Stomach (tissue), 9 donors: Measurements from ENCODE around the gene LIN37. TPM values are rescaled to one million over a fixed set of nuclear protein-coding genes. Genes with fewer than 3 reads are reported as not detected.
A peak's percentile ranks its signal among the peaks of the same experiment; 100 is the strongest.

Experiments used
- DNase-seq, 2 donors: peaks; one replicate each; pipeline versions ENCODE4 v3.0.0 to v3.0.0-alpha.2; 2013 to 2019
- H3K27ac ChIP-seq, 5 donors: fragments of 200-600 bp in 4 of 5; sonication (generic) in 4 of 5; one replicate each; pipeline ENCODE4 v1.5.1; 2013 to 2019; ENCODE audit warnings: mild to moderate bottlenecking in 1 of 5, moderate library complexity in 1 of 5
- H3K27me3 ChIP-seq, 3 donors: fragments of 200-600 bp; sonication (generic); one replicate each; pipeline ENCODE4 v1.5.1; 2017 to 2019; ENCODE audit warnings: mixed run types in 1 of 3
- H3K36me3 ChIP-seq, 4 donors: fragments of 200-600 bp; sonication (generic); 1 replicate in 3 of 4; 2 replicates in 1 of 4; pipeline ENCODE4 v1.5.1; 2016 to 2019
- H3K4me1 ChIP-seq, 4 donors: fragments of 200-600 bp; sonication (generic); one replicate each; pipeline ENCODE4 v1.5.1; 2016 to 2019
- H3K4me3 ChIP-seq, 4 donors: fragments of 200-600 bp; sonication (generic) in 3 of 4; one replicate each; pipeline ENCODE4 v1.5.1; 2016 to 2019; ENCODE audit warnings: mild to moderate bottlenecking in 1 of 4
- H3K9me3 ChIP-seq, 4 donors: fragments of 200-600 bp; sonication (generic); one replicate each; pipeline ENCODE4 v1.5.1; 2016 to 2019
- CTCF ChIP-seq, 7 experiments: fragments of 450-650 bp in 4 of 7; fragments of 200-600 bp in 3 of 7; sonication (generic) in 3 of 7; IDR thresholded peaks; one replicate each; pipeline ENCODE4 v1.5.1; 2016 to 2019; ENCODE audit warnings: antibody characterized with exemption in 7 of 7, control low read depth in 2 of 7, mild to moderate bottlenecking in 1 of 7
- EP300 ChIP-seq: sonication (generic); formaldehyde crosslinking; IDR thresholded peaks from one replicate; pipeline ENCODE4 v1.6.1; 2017; ENCODE audit warnings: antibody characterized with exemption
- POLR2A ChIP-seq, 4 donors: fragments of 450-650 bp; IDR thresholded peaks; one replicate each; pipeline ENCODE4 v1.6.1; 2016; ENCODE audit warnings: antibody characterized with exemption in 4 of 4, control low read depth in 2 of 4, mild to moderate bottlenecking in 1 of 4, moderate library complexity in 1 of 4
- POLR2AphosphoS5 ChIP-seq, 3 donors: sonication (generic); formaldehyde crosslinking; IDR thresholded peaks; one replicate each; pipeline ENCODE4 v1.6.1; 2016; ENCODE audit warnings: antibody characterized with exemption in 3 of 3
- WGBS, 5 donors: extraction: QIAGEN DNeasy Blood & Tissue Kit in 3 of 5; methylation state at CpG; one replicate each; pipeline versions ENCODE4 v1.1.5 to v1.1.7; 2013 to 2018; 5-methylcytosine and 5-hydroxymethylcytosine counted together
- intact Hi-C: fragments of 100-400 bp; cut with DNase I; formaldehyde crosslinking; loops from one replicate; pipeline ENCODE4 v1.15.1; 2023; ENCODE audit warnings: low total_unique reads
- polyA plus RNA-seq, 3 donors: library from polyadenylated mRNA; stranded (reverse); fragments of 200-250 nt; gene quantifications; one replicate each; pipeline ENCODE4 v1.2.3, GENCODE V29; 2013
- total RNA-seq, 5 donors: library from RNA; depleted of rRNA; stranded (reverse); fragments of >200 nt; gene quantifications; one replicate each; pipeline versions ENCODE4 v1.1.0 to v1.2.3, GENCODE V29; 2014 to 2016
- donor health status: healthy with polysubstance abuse.
- donor health status: Bipolar disorder and iron deficiency.
- donor health status: healthy.

Gene LIN37
- total and polyA plus RNA-seq, 8 donors = 2.3 to 44.9 (median 20.9) TPM

- intact Hi-C loops = loop anchor here (10.0 kb wide), 1 partner anchor 171 kb away; the partner anchor contains the start of gene TMEM147
- H3K9me3 ChIP-seq = no peaks in the 10 kb centered on the region
- H3K36me3 ChIP-seq = peaks cover 7 to 18% (median 17%) of the 10 kb centered on the region in 4 donors
- no peak for TF ChIP-seq CTCF (IDR thresholded peaks at IDR 0.05)
- no peak for TF ChIP-seq EP300
- TF ChIP-seq POLR2AphosphoS5 (IDR thresholded peaks at IDR 0.05) = no peak
- TF ChIP-seq POLR2A (IDR thresholded peaks at IDR 0.05) = no peak
- peak overlapping the region; percentile 84 to 95 (median 94) for H3K27ac ChIP-seq
- H3K27me3 ChIP-seq = no peaks in the 10 kb centered on the region
- WGBS, 5 donors = 1 to 5% (median 2%) methylated on average over 45 to 52 of the region's 52 CpGs
- H3K4me1 ChIP-seq = peaks cover 25 to 45% (median 39%) of the 10 kb centered on the region in 4 donors
- peak overlapping the region; percentile 93 to 98 (median 95) for H3K4me3 ChIP-seq
- peak; percentile 66 to 80 for DNase-seq
Measured at GRCh38 chr19:35715981-35716800, 32.2 kb upstream of the LIN37 start.

- H3K36me3 ChIP-seq = peaks cover 15 to 26% (median 25%) of the 10 kb centered on the region in 4 donors
- peak overlapping the region; percentile 84 to 95 (median 94) for H3K27ac ChIP-seq
- H3K9me3 ChIP-seq = no peaks in the 10 kb centered on the region
- H3K4me3 ChIP-seq = peak overlapping the region; percentile 93 to 98 (median 95)
- peaks cover 25 to 54% (median 43%) of the 10 kb centered on the region in 4 donors for H3K4me1 ChIP-seq
- peak; percentile 87 to 99 for DNase-seq
- intact Hi-C loops = loop anchor here (10.0 kb wide), 1 partner anchor 172 kb away; the partner anchor contains the start of gene TMEM147
- no peak for TF ChIP-seq EP300
- TF ChIP-seq POLR2AphosphoS5 (IDR thresholded peaks at IDR 0.05) = peak in 2 of 3 donors; percentile 20 to 62
- no peak for TF ChIP-seq POLR2A (IDR thresholded peaks at IDR 0.05)
- TF ChIP-seq CTCF (IDR thresholded peaks at IDR 0.05) = peak in 5 of 7 experiments; percentile 71 to 96 (median 85)
- no peaks in the 10 kb centered on the region for H3K27me3 ChIP-seq
- 0 to 2% (median 0%) methylated on average over 8 to 77 of the region's 77 CpGs for WGBS, 5 donors
Measured at GRCh38 chr19:35716801-35717664, 31.3 kb upstream of the LIN37 start.

GRCh38 chr19:35717665-35718344, 30.6 kb upstream of the LIN37 start, which contains the start of gene KMT2B:
KMT2B (plus strand) TSS chr19:35718003; CDS start chr19:35718019, 16 bp downstream.
- TF ChIP-seq CTCF (IDR thresholded peaks at IDR 0.05) = no peak
- TF ChIP-seq POLR2A (IDR thresholded peaks at IDR 0.05) = no peak
- peak in 1 of 3 donors; percentile 0 for TF ChIP-seq POLR2AphosphoS5 (IDR thresholded peaks at IDR 0.05)
- no peak for TF ChIP-seq EP300
- DNase-seq = peak in 1 of 2 donors; percentile 96
- H3K27ac ChIP-seq = peak within 1 kb of the TSS; percentile 87 to 95 (median 94)
- H3K4me1 ChIP-seq = peaks cover 25 to 57% (median 46%) of the 10 kb centered on the region in 4 donors
- peaks cover 23 to 34% (median 33%) of the 10 kb centered on the region in 4 donors for H3K36me3 ChIP-seq
- H3K9me3 ChIP-seq = no peaks in the 10 kb centered on the region
- H3K4me3 ChIP-seq = peak within 1 kb of the TSS; percentile 93 to 99 (median 96)
- 0 to 1% (median 1%) methylated on average over 1 to 100 of the region's 109 CpGs for WGBS, 5 donors
- no peaks in the 10 kb centered on the region for H3K27me3 ChIP-seq
- intact Hi-C loops = loop anchor here (10.0 kb wide), 1 partner anchor 173 kb away; the partner anchor contains the start of gene TMEM147
